Gastrocnemius medialis (tissue), 4 donors: Measurements from ENCODE around the gene ZNF687.

Experiments used
- CTCF ChIP-seq, 5 experiments: fragments of 450-650 bp in 3 of 5; fragments of 200-600 bp in 2 of 5; sonication (generic) in 2 of 5; IDR thresholded peaks in 4 of 5; conservative IDR thresholded peaks in 1 of 5; 1 replicate in 4 of 5; 2 replicates in 1 of 5; pipeline ENCODE4 v1.5.1; 2016 to 2019; ENCODE audit warnings: antibody characterized with exemption in 5 of 5, mild to moderate bottlenecking in 3 of 5, moderate library complexity in 3 of 5
- POLR2A ChIP-seq, 2 donors: fragments of 450-650 bp; IDR thresholded peaks; one replicate each; pipeline ENCODE4 v1.6.1; 2017; ENCODE audit warnings: antibody characterized with exemption in 2 of 2, mild to moderate bottlenecking in 2 of 2, moderate library complexity in 2 of 2

DNA sequence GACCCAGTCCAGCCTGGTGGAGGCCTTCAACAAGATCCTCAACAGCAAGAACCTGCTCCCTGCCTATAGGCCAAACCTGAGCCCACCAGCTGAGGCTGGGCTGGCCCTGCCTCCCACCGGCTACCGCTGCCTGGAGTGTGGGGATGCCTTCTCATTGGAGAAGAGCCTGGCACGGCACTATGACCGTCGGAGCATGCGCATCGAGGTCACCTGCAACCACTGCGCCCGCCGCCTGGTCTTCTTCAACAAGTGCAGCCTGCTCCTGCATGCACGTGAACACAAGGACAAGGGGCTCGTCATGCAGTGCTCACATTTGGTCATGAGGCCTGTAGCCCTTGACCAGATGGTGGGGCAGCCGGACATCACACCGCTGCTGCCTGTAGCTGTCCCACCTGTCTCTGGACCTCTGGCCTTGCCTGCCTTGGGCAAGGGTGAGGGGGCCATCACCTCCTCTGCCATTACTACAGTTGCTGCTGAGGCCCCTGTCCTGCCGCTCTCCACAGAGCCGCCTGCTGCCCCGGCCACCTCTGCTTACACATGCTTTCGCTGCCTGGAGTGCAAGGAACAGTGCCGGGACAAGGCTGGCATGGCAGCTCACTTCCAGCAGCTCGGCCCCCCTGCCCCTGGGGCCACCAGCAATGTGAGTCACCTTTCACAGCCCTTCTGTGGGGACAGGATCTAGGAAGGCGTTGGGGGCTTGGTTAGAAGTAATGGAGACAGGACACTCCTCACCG, 5.8 kb downstream of the ZNF687 start:
- TF ChIP-seq CTCF (IDR thresholded peaks at IDR 0.05 in 4 of 5, conservative IDR thresholded peaks at IDR 0.05 in 1 of 5) (no peak), POLR2A (IDR thresholded peaks at IDR 0.05) (no peak)
